Hepatocyte (in vitro differentiated cells): Measurements from ENCODE around the gene MAP4.

Experiments
- CTCF ChIP-seq: fragments of 200-600 bp; sonication (generic); IDR thresholded peaks from 2 replicates; pipeline ENCODE4 v1.5.1; 2016; ENCODE audit warnings: antibody characterized with exemption, mild to moderate bottlenecking; ENCODE audit not compliant: poor library complexity
- EZH2phosphoT487 ChIP-seq: fragments of 200-600 bp; sonication (generic); IDR thresholded peaks from one replicate; pipeline ENCODE4 v1.6.1; 2018; ENCODE audit warnings: antibody characterized with exemption, mild to moderate bottlenecking, low read depth, moderate library complexity; ENCODE audit not compliant: unreplicated experiment, severe bottlenecking

- TF ChIP-seq CTCF, result no peak
- no peak for TF ChIP-seq EZH2phosphoT487
Observed at GRCh38 chr3:48004694-48005093, 11.5 kb downstream of the MAP4 start.
